ENCODE data around the gene MTNR1B. TPM values are rescaled to one million over a fixed set of nuclear protein-coding genes. Genes with fewer than 3 reads are reported as not detected.

The MTNR1B gene
- not detected for total RNA-seq

DNA sequence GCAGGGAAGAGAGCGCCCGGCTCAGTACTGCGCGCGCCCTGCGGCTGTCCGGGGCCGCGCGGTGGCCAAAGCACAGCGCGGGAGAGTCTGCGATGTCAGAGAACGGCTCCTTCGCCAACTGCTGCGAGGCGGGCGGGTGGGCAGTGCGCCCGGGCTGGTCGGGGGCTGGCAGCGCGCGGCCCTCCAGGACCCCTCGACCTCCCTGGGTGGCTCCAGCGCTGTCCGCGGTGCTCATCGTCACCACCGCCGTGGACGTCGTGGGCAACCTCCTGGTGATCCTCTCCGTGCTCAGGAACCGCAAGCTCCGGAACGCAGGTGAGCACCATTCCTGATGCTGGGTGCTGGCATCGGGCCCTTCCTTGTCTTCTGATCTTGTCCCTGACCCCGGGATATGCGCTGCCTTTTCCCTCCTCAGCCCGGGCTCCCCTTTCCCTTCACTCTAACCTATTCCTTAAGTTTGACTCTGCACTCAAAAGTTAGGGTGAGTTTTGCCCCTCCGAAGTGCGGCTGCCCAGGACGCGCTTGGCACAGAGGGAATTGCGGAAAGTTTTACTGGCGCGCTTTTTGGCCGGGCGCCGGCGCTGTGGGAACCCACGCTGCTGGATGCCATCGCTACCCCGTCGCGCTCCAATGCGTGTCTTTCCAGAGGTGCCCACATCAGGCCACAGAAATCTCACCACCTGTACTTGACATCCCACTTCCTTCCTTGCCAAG is at the start of gene MTNR1B:
Gene MTNR1B, plus strand, starts transcription at position 18 of the 714 bp plus-strand sequence. Its CDS starts 75 bp downstream, at position 93.
- H3K4me3 ChIP-seq, result no peak within 1 kb of the TSS
- H3K27ac ChIP-seq, result no peak within 1 kb of the TSS
- intact Hi-C loops (cut with DNase I), result no loop called here
- no peak for ATAC-seq
- DNase-seq, result peak in 1 of 4 donors; percentile 39
- TF ChIP-seq, protein P1, sequence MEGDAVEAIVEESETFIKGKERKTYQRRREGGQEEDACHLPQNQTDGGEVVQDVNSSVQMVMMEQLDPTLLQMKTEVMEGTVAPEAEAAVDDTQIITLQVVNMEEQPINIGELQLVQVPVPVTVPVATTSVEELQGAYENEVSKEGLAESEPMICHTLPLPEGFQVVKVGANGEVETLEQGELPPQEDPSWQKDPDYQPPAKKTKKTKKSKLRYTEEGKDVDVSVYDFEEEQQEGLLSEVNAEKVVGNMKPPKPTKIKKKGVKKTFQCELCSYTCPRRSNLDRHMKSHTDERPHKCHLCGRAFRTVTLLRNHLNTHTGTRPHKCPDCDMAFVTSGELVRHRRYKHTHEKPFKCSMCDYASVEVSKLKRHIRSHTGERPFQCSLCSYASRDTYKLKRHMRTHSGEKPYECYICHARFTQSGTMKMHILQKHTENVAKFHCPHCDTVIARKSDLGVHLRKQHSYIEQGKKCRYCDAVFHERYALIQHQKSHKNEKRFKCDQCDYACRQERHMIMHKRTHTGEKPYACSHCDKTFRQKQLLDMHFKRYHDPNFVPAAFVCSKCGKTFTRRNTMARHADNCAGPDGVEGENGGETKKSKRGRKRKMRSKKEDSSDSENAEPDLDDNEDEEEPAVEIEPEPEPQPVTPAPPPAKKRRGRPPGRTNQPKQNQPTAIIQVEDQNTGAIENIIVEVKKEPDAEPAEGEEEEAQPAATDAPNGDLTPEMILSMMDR (IDR thresholded peaks at IDR 0.05), result no peak
- no peak for TF ChIP-seq POLR2A (IDR thresholded peaks at IDR 0.05)
- no peaks in the 10 kb centered on the region for H3K9me3 ChIP-seq
- H3K36me3 ChIP-seq (replicated peaks in 1 of 2; ENCODE audit: insufficient read depth in 1 of 2, low read depth in 2 of 2), result no peaks in the 10 kb centered on the region
- H3K27me3 ChIP-seq, result peaks cover 0 to 14% of the 10 kb centered on the region in 2 donors
- WGBS, 2 donors, result 12 to 16% methylated on average over 27 to 57 of the region's 58 CpGs
- H3K4me1 ChIP-seq, result peaks cover 7% of the 10 kb centered on the region

DNA sequence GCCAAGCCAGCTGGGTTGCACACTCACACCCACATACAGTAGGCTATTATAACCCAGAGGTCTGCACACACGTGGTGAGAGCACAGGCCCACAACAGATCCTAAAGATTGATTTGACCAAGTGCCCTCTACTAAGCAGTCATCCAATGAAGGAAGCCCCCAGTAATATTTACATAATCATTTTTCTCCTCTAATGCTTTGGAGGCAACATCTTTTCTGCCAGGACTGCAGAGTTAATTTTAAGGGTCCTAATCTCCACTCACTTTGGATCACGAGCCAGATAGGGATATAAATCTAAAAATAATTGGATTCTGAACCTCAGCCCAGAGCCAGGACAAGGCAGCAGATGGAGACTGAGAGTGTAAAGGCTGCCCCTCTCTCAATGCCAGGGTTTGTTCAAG is 49.1 kb upstream of the MTNR1B start:
- intact Hi-C loops (cut with DNase I), result no loop called here
- H3K4me1 ChIP-seq, result no peaks in the 10 kb centered on the region
- WGBS, 2 donors, result 11 to 18% methylated on average over 2 of the region's 2 CpGs
- no peak for ATAC-seq
- no peaks in the 10 kb centered on the region for H3K27me3 ChIP-seq
- no peaks in the 10 kb centered on the region for H3K36me3 ChIP-seq (replicated peaks in 1 of 2; ENCODE audit: insufficient read depth in 1 of 2, low read depth in 2 of 2)
- H3K4me3 ChIP-seq, result no peak overlapping the region
- H3K27ac ChIP-seq, result no peak overlapping the region
- no peak for DNase-seq
- TF ChIP-seq POLR2A (IDR thresholded peaks at IDR 0.05), result no peak
- TF ChIP-seq, protein P1 (IDR thresholded peaks at IDR 0.05), result no peak
- no peaks in the 10 kb centered on the region for H3K9me3 ChIP-seq

DNA sequence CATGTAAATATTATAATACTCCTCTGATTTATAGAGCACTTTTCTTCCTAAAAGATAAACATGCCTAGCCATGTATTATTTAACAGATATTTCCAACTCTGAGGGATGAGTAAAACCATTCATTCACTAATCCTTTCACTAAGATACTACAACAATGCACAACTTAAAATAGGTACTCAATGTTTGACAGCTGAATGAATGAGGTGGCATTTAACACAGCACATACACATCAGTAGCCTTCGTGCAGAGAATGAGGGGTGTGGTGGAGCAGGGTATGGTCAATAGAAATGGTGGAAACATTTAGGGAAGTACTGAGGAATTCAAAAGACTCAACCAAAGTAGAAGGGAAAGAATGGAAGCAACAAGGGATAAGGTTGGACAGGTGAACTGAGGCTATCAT is 46.7 kb upstream of the MTNR1B start:
- no peak for DNase-seq
- WGBS, 2 donors, result 9 to 22% methylated on average over 1 of the region's 1 CpG
- TF ChIP-seq, protein P1 (IDR thresholded peaks at IDR 0.05), result no peak
- TF ChIP-seq POLR2A (IDR thresholded peaks at IDR 0.05), result no peak
- H3K4me1 ChIP-seq, result no peaks in the 10 kb centered on the region
- no peak overlapping the region for H3K4me3 ChIP-seq
- intact Hi-C loops (cut with DNase I), result no loop called here
- no peaks in the 10 kb centered on the region for H3K36me3 ChIP-seq (replicated peaks in 1 of 2; ENCODE audit: insufficient read depth in 1 of 2, low read depth in 2 of 2)
- no peak overlapping the region for H3K27ac ChIP-seq
- H3K27me3 ChIP-seq, result no peaks in the 10 kb centered on the region
- ATAC-seq, result no peak
- no peaks in the 10 kb centered on the region for H3K9me3 ChIP-seq

DNA sequence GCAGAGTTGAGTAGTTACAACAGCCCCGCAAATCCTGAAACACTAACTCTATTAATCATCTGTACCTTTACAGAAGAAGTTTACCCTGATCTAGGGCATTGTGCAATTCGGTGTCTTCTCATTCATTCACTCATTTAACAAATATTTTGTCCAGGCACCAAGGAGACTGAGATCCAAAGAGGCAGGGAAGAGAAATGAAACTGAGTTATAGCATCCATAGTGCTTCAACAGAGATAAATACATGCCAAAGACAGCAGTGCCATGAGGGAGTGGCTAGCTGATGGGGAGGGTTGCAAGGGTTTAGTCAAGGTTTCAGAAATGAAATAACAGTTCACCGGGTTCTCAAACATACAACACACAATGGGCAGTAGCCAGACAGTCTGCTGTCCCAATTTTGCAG is 40.2 kb upstream of the MTNR1B start:
- Histone ChIP-seq H3K9me3 (no peaks in the 10 kb centered on the region), H3K4me3 (no peak overlapping the region), H3K36me3 (replicated peaks in 1 of 2; ENCODE audit: insufficient read depth in 1 of 2, low read depth in 2 of 2) (no peaks in the 10 kb centered on the region), H3K4me1 (no peaks in the 10 kb centered on the region), H3K27ac (no peak overlapping the region), H3K27me3 (no peaks in the 10 kb centered on the region)
- intact Hi-C loops (cut with DNase I), result no loop called here
- ATAC-seq, result no peak
- no peak for DNase-seq
- 72 to 84% methylated on average over 3 of the region's 3 CpGs for WGBS, 2 donors
- no peak for TF ChIP-seq POLR2A (IDR thresholded peaks at IDR 0.05)
- TF ChIP-seq, protein P1 (IDR thresholded peaks at IDR 0.05), result no peak

DNA sequence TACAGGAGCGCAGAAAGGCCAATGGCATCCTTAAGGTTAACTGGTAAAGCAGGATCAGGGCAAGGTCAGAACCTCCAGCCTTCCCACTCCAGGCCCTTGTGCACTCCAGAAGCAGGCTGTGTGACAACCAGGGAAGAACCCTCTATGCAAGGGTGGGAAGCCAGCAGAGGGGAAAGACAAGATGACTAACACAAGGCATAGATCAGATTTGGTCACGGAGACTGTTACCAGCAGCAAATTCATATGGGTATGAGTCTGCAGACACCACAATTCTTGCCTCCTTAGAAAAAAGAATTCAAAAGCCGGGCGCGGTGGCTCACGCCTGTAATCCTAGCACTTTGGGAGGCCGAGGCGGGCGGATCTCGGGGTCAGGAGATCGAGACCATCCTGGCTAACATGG is 39.8 kb upstream of the MTNR1B start:
- ATAC-seq, result no peak
- intact Hi-C loops (cut with DNase I), result no loop called here
- 91 to 94% methylated on average over 11 of the region's 11 CpGs for WGBS, 2 donors

More for the DNA sequence above, 39.8 kb upstream of the MTNR1B start:
- Histone ChIP-seq H3K4me1 (no peaks in the 10 kb centered on the region), H3K9me3 (no peaks in the 10 kb centered on the region), H3K36me3 (replicated peaks in 1 of 2; ENCODE audit: insufficient read depth in 1 of 2, low read depth in 2 of 2) (no peaks in the 10 kb centered on the region), H3K27me3 (no peaks in the 10 kb centered on the region), H3K27ac (no peak overlapping the region), H3K4me3 (no peak overlapping the region)
- no peak for TF ChIP-seq POLR2A (IDR thresholded peaks at IDR 0.05)
- TF ChIP-seq, protein P1 (IDR thresholded peaks at IDR 0.05), result no peak
- no peak for DNase-seq
